Liver (tissue), 9 donors: Measurements from ENCODE around the gene AGER. TPM values are rescaled to one million over a fixed set of nuclear protein-coding genes. Genes with fewer than 3 reads are reported as not detected.
A peak's percentile ranks its signal among the peaks of the same experiment; 100 is the strongest.

ENCODE experiments used
- DNase-seq: peaks from one replicate; pipeline ENCODE4 v3.0.0-alpha.2; 2017; ENCODE audit warnings: low spot score
- H3K27ac ChIP-seq, 2 donors: one replicate each; pipeline ENCODE4 v1.7.0; 2013; ENCODE audit warnings: inconsistent platforms in 2 of 2, low read length in 2 of 2, control low read depth in 1 of 2, low read depth in 1 of 2, mild to moderate bottlenecking in 1 of 2
- H3K27me3 ChIP-seq, 4 donors: one replicate each; pipeline versions ENCODE4 v1.6.1 to v1.7.0; 2013; ENCODE audit warnings: low read length in 3 of 4, inconsistent platforms in 1 of 4, mild to moderate bottlenecking in 1 of 4, moderate library complexity in 1 of 4; ENCODE audit not compliant: control insufficient read depth in 4 of 4, insufficient read depth in 4 of 4
- H3K36me3 ChIP-seq, 4 donors: one replicate each; pipeline versions ENCODE4 v1.6.1 to v1.7.0; 2013; ENCODE audit warnings: low read length in 3 of 4, mild to moderate bottlenecking in 3 of 4, low read depth in 1 of 4, moderate library complexity in 1 of 4; ENCODE audit not compliant: control insufficient read depth in 4 of 4, insufficient read depth in 3 of 4
- H3K4me1 ChIP-seq, 4 donors: one replicate each; pipeline versions ENCODE4 v1.6.1 to v1.7.0; 2013; ENCODE audit warnings: low read length in 3 of 4, mild to moderate bottlenecking in 3 of 4, moderate library complexity in 1 of 4; ENCODE audit not compliant: control insufficient read depth in 4 of 4, insufficient read depth in 4 of 4
- H3K4me3 ChIP-seq, 3 donors: one replicate each; pipeline versions ENCODE4 v1.6.1 to v1.7.0; 2013; ENCODE audit warnings: low read length in 3 of 3, control low read depth in 1 of 3, low read depth in 1 of 3, mild to moderate bottlenecking in 1 of 3
- H3K9ac ChIP-seq, 2 donors: one replicate each; pipeline ENCODE4 v1.7.0; 2013; ENCODE audit warnings: low read length in 2 of 2, mild to moderate bottlenecking in 2 of 2, moderate library complexity in 2 of 2, control low read depth in 1 of 2, low read depth in 1 of 2
- H3K9me3 ChIP-seq, 4 donors: one replicate each; pipeline versions ENCODE4 v1.6.1 to v1.7.0; 2013; ENCODE audit warnings: low read length in 3 of 4; ENCODE audit not compliant: control insufficient read depth in 4 of 4
- ATF3 ChIP-seq: IDR thresholded peaks from 2 replicates; pipeline ENCODE4 v1.6.1; 2016; ENCODE audit warnings: antibody characterized with exemption
- CTCF ChIP-seq: fragments of 150-350 bp; IDR thresholded peaks from 2 replicates; pipeline ENCODE4 v1.5.1; 2017; ENCODE audit warnings: improper control_type of control experiment, low read depth, low read length; ENCODE audit not compliant: missing input control
- EGR1 ChIP-seq, 2 donors: IDR thresholded peaks; 2 replicates each; pipeline ENCODE4 v1.6.1; 2016 to 2018; ENCODE audit warnings: antibody characterized with exemption in 2 of 2, low read depth in 2 of 2
- FOXA1 ChIP-seq: IDR thresholded peaks from 2 replicates; pipeline ENCODE4 v1.6.1; 2016; ENCODE audit warnings: antibody characterized with exemption
- FOXA2 ChIP-seq: IDR thresholded peaks from 2 replicates; pipeline ENCODE4 v1.6.1; 2016; ENCODE audit warnings: antibody characterized with exemption
- GABPA ChIP-seq, 2 donors: IDR thresholded peaks in 1 of 2; conservative IDR thresholded peaks in 1 of 2; 2 replicates each; pipeline ENCODE4 v1.6.1; 2016; ENCODE audit warnings: antibody characterized with exemption in 2 of 2, mild to moderate bottlenecking in 1 of 2, moderate library complexity in 1 of 2
- HNF4A ChIP-seq, 2 donors: conservative IDR thresholded peaks; 2 replicates each; pipeline ENCODE4 v1.6.1; 2016; ENCODE audit warnings: antibody characterized with exemption in 2 of 2, mild to moderate bottlenecking in 2 of 2
- HNF4G ChIP-seq: IDR thresholded peaks from 2 replicates; pipeline ENCODE4 v1.6.1; 2016; ENCODE audit warnings: antibody characterized with exemption
- JUND ChIP-seq, 2 donors: IDR thresholded peaks; 2 replicates each; pipeline ENCODE4 v1.6.1; 2016; ENCODE audit warnings: antibody characterized with exemption in 2 of 2
- MAX ChIP-seq: IDR thresholded peaks from 2 replicates; pipeline ENCODE4 v1.6.1; 2016; ENCODE audit warnings: antibody characterized with exemption
- NR2F2 ChIP-seq: IDR thresholded peaks from 2 replicates; pipeline ENCODE4 v1.6.1; 2016; ENCODE audit warnings: antibody characterized with exemption
- RAD21 ChIP-seq, 2 donors: IDR thresholded peaks; 2 replicates each; pipeline ENCODE4 v1.6.1; 2016; ENCODE audit warnings: antibody characterized with exemption in 2 of 2, mild to moderate bottlenecking in 2 of 2
- RXRA ChIP-seq, 2 donors: IDR thresholded peaks; 2 replicates each; pipeline ENCODE4 v1.6.1; 2017 to 2018; ENCODE audit warnings: antibody characterized with exemption in 2 of 2, mild to moderate bottlenecking in 1 of 2
- SP1 ChIP-seq: IDR thresholded peaks from 2 replicates; pipeline ENCODE4 v1.6.1; 2018; ENCODE audit warnings: antibody characterized with exemption, mild to moderate bottlenecking
- TAF1 ChIP-seq: conservative IDR thresholded peaks from 2 replicates; pipeline ENCODE4 v1.6.1; 2016; ENCODE audit warnings: antibody characterized with exemption, mild to moderate bottlenecking
- YY1 ChIP-seq: IDR thresholded peaks from 2 replicates; pipeline ENCODE4 v1.6.1; 2016; ENCODE audit warnings: antibody characterized with exemption, mild to moderate bottlenecking
- ZBTB33 ChIP-seq: IDR thresholded peaks from 2 replicates; pipeline ENCODE4 v1.6.1; 2016; ENCODE audit warnings: antibody characterized with exemption
- WGBS: extraction: QIAGEN DNeasy Blood & Tissue Kit; methylation state at CpG from one replicate; pipeline ENCODE4 v1.1.7; 2013; 5-methylcytosine and 5-hydroxymethylcytosine counted together
- polyA plus RNA-seq, 2 donors: library from polyadenylated mRNA; stranded (reverse) in 1 of 2; unstranded in 1 of 2; fragments of 200-250 nt in 1 of 2; fragments of >200 nt in 1 of 2; fragmentation: Nextera tagmentation in 1 of 2; extraction: Ambion mirVana in 1 of 2; gene quantifications; one replicate each; pipeline versions ENCODE4 v1.2.1 to v1.2.3, GENCODE V29; 2013 to 2015
- total RNA-seq, 2 donors: library from RNA; depleted of rRNA; stranded (reverse); fragments of >200 nt; gene quantifications; one replicate each; pipeline ENCODE4 v1.2.3, GENCODE V29; 2014
- donor health status: healthy.
- donor health status: healthy.
- donor health status: healthy.
- donor health status: healthy.
- donor health status: healthy.

AGER gene
- total and polyA plus RNA-seq, 4 donors = 0.47 to 0.92 (median 0.83) TPM

- H3K27ac ChIP-seq = peak overlapping the region; percentile 75 to 97
- H3K36me3 ChIP-seq = peaks cover 0 to 8% (median 6%) of the 10 kb centered on the region in 4 donors
- no peak for DNase-seq
- H3K4me1 ChIP-seq = peaks cover 8 to 42% (median 27%) of the 10 kb centered on the region in 4 donors
- TF ChIP-seq FOXA2 (no peak), CTCF (no peak), EGR1 (IDR thresholded peaks at IDR 0.05; ENCODE audit: low read depth in 2 of 2) (no peak), ZBTB33 (no peak), FOXA1 (no peak), TAF1 (no peak), NR2F2 (no peak), ATF3 (no peak), RXRA (IDR thresholded peaks at IDR 0.05) (no peak), SP1 (no peak), HNF4G (no peak), MAX (no peak), GABPA (IDR thresholded peaks at IDR 0.05 in 1 of 2, conservative IDR thresholded peaks at IDR 0.05 in 1 of 2) (no peak), JUND (IDR thresholded peaks at IDR 0.05) (no peak), HNF4A (conservative IDR thresholded peaks at IDR 0.05) (no peak), RAD21 (IDR thresholded peaks at IDR 0.05) (no peak), YY1 (no peak)
- H3K9me3 ChIP-seq = no peaks in the 10 kb centered on the region
- peak overlapping the region; percentile 48 to 73 for H3K9ac ChIP-seq
- peak overlapping the region in 2 of 3 donors; percentile 37 to 40 for H3K4me3 ChIP-seq
- no peaks in the 10 kb centered on the region for H3K27me3 ChIP-seq
- 77% methylated on average over 15 of the region's 15 CpGs for WGBS
Measured at GRCh38 chr6:32191696-32192607, 7.9 kb upstream of the AGER start.

GRCh38 chr6:32190911-32191677, 7.0 kb upstream of the AGER start:
- H3K4me1 ChIP-seq = peaks cover 8 to 34% (median 23%) of the 10 kb centered on the region in 4 donors
- no peaks in the 10 kb centered on the region for H3K9me3 ChIP-seq
- TF ChIP-seq NR2F2 (no peak), YY1 (no peak), GABPA (IDR thresholded peaks at IDR 0.05 in 1 of 2, conservative IDR thresholded peaks at IDR 0.05 in 1 of 2) (no peak), TAF1 (no peak), ATF3 (no peak), RAD21 (IDR thresholded peaks at IDR 0.05) (no peak), EGR1 (IDR thresholded peaks at IDR 0.05; ENCODE audit: low read depth in 2 of 2) (no peak), CTCF (no peak), MAX (no peak), RXRA (IDR thresholded peaks at IDR 0.05) (no peak), FOXA2 (no peak), JUND (IDR thresholded peaks at IDR 0.05) (no peak)
- WGBS = 77% methylated on average over 8 of the region's 8 CpGs
- no peaks in the 10 kb centered on the region for H3K27me3 ChIP-seq
- H3K36me3 ChIP-seq = peaks cover 0 to 14% (median 8%) of the 10 kb centered on the region in 4 donors
- peak overlapping the region; percentile 75 to 97 for H3K27ac ChIP-seq
- no peak for DNase-seq
- H3K9ac ChIP-seq = peak overlapping the region; percentile 73 to 88
- peak overlapping the region in 1 of 3 donors; percentile 72 for H3K4me3 ChIP-seq
